ENCODE data around the gene SYVN1. TPM values are rescaled to one million over a fixed set of nuclear protein-coding genes. Genes with fewer than 3 reads are reported as not detected.

SYVN1 gene
- total RNA-seq, 1 donor from 2014 or later: 69.0 TPM

DNA sequence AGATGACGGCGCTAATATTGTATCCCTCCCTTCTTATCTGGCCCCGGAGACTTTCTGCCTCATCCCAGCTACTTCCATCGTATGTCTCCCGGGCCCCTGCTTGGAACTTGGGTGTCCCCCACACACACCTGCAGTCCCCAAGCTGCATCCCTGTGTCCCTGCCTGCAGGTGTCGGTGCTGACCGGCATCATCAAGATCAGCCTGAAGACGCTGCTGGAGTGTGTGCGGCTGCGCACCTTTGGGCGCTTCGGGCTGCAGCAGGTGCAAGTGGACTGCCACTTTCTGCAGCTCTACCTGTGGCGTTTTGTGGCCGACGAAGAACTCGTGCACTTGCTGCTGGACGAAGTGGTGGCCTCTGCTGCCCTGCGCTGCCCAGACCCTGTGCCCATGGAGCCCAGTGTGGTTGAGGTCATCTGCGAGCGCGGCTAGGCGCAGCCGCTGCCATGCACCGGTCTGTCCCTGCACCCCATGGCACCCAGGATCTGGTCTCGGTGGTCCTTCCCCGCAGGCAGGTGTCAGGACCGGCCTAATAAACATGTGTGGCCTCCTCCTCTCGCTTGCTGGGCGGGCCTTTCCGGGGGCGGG, 23.1 kb downstream of the SYVN1 start:
- peaks cover 32% of the 10 kb centered on the region for H3K4me1 ChIP-seq
- H3K27me3 ChIP-seq: no peaks in the 10 kb centered on the region
- H3K9me3 ChIP-seq: no peaks in the 10 kb centered on the region
- TF ChIP-seq, protein P1, sequence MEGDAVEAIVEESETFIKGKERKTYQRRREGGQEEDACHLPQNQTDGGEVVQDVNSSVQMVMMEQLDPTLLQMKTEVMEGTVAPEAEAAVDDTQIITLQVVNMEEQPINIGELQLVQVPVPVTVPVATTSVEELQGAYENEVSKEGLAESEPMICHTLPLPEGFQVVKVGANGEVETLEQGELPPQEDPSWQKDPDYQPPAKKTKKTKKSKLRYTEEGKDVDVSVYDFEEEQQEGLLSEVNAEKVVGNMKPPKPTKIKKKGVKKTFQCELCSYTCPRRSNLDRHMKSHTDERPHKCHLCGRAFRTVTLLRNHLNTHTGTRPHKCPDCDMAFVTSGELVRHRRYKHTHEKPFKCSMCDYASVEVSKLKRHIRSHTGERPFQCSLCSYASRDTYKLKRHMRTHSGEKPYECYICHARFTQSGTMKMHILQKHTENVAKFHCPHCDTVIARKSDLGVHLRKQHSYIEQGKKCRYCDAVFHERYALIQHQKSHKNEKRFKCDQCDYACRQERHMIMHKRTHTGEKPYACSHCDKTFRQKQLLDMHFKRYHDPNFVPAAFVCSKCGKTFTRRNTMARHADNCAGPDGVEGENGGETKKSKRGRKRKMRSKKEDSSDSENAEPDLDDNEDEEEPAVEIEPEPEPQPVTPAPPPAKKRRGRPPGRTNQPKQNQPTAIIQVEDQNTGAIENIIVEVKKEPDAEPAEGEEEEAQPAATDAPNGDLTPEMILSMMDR (IDR thresholded peaks at IDR 0.05): no peak
- H3K36me3 ChIP-seq: peaks cover 25% of the 10 kb centered on the region
- peak overlapping the region; percentile 61 for H3K4me3 ChIP-seq
- DNase-seq (no peak), ATAC-seq (no peak)
- intact Hi-C loops (cut with DNase I): no loop called here
- H3K27ac ChIP-seq: no peak overlapping the region

DNA sequence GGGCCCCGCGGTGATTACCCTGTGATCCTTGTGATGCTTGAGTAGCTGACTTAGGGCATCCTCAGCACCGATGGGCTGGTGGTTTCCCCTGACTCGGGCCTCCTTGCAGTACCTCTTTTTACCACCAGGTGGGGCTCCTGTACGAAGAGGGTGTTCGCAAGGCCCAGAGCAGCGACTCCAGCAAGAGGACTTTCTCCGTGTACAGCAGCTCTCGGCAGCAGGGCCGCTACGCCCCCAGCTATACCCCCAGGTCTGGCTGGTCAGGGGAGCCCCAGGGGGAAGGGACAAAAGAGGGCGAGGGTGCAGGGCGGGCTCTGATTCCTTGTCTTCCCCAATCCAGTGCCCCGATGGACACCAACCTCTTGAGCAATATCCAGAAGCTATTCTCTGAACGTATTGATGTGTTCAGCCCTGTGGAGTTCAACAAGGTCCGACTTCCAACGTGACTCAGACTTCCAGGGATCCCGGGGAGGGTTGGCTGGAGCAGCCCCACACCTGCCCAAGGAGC, 23.9 kb downstream of the SYVN1 start:
- DNase-seq (peak; percentile 88), ATAC-seq (peak; percentile 72)
- Histone ChIP-seq H3K4me3 (no peak overlapping the region), H3K27ac (no peak overlapping the region), H3K9me3 (no peaks in the 10 kb centered on the region), H3K4me1 (peaks cover 25% of the 10 kb centered on the region), H3K36me3 (peaks cover 26% of the 10 kb centered on the region), H3K27me3 (no peaks in the 10 kb centered on the region)
- intact Hi-C loops (cut with DNase I): no loop called here
- TF ChIP-seq, protein P1 (IDR thresholded peaks at IDR 0.05): peak; percentile 100

DNA sequence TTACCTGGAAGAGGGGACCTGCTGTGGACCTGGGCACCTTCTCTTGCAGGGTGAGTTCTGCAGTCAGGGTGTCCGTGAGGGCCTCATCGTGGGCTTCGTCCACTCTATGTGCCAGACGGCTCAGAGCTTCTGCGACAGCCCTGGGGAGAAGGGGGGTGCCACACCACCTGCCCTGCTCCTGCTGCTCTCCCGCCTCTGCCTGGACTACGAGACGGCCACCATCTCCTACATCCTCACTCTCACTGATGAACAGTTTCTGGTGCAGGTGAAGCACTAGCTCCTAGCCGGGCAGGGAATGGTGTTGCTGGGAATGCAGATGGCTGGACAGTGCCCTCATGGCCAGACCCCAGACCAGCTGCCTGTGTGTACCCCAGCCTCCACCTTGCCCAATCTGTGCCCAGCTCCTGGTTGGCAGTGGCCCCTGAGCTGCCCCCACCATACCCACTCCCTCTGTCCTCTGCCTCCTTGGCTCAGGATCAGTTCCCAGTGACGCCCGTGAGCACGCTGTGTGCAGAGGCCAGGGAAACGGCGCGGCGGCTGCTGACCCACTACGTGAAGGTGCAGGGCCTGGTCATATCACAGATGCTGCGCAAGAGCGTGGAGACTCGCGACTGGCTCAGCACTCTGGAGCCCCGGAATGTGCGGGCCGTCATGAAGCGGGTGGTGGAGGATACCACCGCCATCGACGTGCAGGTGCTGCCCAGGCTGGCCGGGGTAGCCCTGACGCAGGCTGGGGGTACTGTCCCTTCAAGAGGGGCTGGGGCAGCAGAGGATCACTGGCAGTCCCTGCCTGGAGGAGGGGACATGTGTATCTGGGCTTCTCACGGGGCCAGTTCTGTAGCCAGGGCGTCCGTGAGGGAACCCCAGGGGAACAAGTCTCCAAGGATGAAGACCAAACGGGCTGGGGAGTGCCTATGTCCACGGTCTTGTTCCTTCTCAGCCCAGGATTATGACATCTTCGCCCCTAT, 24.8 kb downstream of the SYVN1 start:
- Histone ChIP-seq H3K27ac (no peak overlapping the region), H3K27me3 (no peaks in the 10 kb centered on the region), H3K4me3 (no peak overlapping the region), H3K4me1 (peaks cover 25% of the 10 kb centered on the region), H3K9me3 (no peaks in the 10 kb centered on the region), H3K36me3 (peaks cover 26% of the 10 kb centered on the region)
- TF ChIP-seq, protein P1 (IDR thresholded peaks at IDR 0.05): no peak
- intact Hi-C loops (cut with DNase I): no loop called here
- ATAC-seq (no peak), DNase-seq (no peak)

DNA sequence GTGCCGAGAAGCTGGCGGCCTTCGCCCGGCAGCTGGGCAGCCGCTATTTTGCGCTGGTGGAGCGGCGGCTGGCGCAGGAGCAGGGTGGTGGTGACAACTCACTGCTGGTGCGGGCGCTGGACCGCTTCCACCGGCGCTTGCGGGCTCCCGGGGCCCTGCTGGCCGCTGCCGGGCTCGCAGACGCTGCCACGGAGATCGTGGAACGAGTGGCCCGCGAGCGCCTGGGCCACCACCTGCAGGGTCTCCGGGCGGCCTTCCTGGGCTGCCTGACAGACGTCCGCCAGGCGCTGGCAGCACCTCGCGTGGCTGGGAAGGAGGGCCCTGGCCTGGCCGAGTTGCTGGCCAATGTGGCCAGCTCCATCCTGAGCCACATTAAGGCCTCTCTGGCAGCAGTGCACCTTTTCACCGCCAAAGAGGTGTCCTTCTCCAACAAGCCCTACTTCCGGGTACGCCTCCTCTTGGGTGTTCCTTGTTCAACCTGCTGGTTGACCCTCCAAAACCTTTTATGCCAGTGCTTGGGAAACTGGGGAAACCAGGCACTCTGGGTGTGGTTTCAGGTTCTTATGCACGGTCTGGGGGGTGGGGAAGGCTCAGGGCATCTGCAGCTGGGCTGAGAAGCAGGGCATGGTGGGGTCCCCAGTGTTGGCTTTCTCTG, 25.7 kb downstream of the SYVN1 start:
- DNase-seq (no peak), ATAC-seq (no peak)
- Histone ChIP-seq H3K4me1 (peaks cover 24% of the 10 kb centered on the region), H3K9me3 (no peaks in the 10 kb centered on the region), H3K4me3 (no peak overlapping the region), H3K27me3 (no peaks in the 10 kb centered on the region), H3K36me3 (peaks cover 26% of the 10 kb centered on the region), H3K27ac (no peak overlapping the region)
- TF ChIP-seq, protein P1 (IDR thresholded peaks at IDR 0.05): no peak
- intact Hi-C loops (cut with DNase I): no loop called here

DNA sequence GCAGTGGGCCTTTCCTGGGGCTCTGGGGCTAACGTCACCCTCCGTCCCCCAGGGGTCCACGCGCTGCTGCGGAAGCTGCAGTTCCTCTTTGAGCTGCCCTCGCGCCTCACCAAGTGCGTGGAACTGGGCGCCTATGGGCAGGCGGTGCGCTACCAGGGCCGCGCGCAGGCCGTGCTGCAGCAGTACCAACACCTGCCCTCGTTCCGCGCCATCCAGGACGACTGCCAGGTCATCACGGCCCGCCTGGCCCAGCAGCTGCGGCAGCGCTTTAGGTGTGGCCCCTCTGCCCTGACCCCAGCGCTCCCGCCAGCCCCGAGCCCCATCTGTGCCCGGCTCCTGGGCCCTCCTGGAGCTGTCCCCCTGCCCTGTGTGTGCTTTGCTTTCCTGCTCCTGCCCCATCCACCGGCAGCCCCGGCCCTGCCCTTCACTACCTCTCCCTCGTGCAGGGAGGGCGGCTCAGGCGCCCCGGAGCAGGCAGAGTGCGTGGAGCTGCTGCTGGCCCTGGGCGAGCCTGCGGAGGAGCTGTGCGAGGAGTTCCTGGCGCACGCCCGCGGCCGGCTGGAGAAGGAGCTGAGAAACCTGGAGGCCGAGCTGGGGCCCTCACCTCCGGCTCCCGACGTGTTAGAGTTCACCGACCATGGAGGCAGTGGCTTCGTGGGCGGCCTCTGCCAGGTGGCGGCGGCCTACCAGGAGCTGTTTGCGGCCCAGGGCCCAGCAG, 26.4 kb downstream of the SYVN1 start:
- no peak for DNase-seq
- TF ChIP-seq, protein P1 (IDR thresholded peaks at IDR 0.05): no peak
- intact Hi-C loops (cut with DNase I): no loop called here
- no peak overlapping the region for H3K27ac ChIP-seq
- no peak for ATAC-seq
- peaks cover 26% of the 10 kb centered on the region for H3K36me3 ChIP-seq
- no peaks in the 10 kb centered on the region for H3K9me3 ChIP-seq
- H3K4me1 ChIP-seq: peaks cover 18% of the 10 kb centered on the region
- H3K27me3 ChIP-seq: no peaks in the 10 kb centered on the region
- H3K4me3 ChIP-seq: no peak overlapping the region
